GM21367 (cell line): ENCODE results near the gene KRT85.
A peak's percentile ranks its signal among the peaks of the same experiment; 100 is the strongest.

Experiments
- ATAC-seq: cut with Tn5 transposase; IDR thresholded peaks from one replicate; pipeline ENCODE4 v1.9.1; 2021; ENCODE audit not compliant: unreplicated experiment

Gene KRT85

DNA sequence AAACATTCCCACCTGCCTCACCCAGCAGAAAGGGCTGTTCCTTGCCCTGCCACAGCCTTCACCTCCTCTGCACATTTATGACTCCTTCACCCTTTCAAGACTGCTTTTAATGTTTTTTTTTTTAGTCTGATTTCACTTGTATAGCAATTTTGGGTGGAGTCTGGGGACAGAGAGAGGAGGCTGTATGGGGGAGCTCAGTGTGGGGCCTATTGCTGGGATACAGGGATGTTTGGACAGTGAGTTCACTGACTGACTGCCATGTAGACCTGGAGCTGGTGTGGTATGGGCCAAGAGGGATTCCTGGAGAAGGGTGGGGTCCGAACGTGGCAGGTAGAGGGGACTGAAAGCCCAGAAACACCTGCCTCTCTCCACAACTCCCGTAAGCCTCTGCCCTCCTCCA lies 1.9 kb upstream of the KRT85 start:
- no peak for ATAC-seq

- ATAC-seq, result no peak
Measured at GRCh38 chr12:52368508-52368907, 1.2 kb upstream of the KRT85 start.

DNA sequence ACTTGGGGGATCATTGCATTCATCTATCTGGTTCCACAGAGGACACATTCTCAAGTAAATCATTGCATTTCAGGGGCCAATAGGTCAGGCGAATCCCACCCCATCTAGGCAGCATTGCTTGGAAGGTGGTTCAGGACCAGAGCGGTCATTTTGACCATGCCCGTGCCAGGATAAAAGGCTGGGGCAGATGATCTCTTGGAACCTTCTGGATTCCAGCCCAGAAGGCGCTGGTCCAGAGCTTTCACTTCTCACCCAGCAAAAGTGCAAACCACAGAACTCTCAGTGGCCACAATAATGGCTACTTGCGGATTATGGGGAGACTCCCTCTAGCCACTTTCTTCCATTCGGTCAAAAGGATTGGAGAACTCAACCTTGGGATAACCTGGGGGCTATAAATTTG lies 595 bp upstream of the KRT85 start:
- no peak for ATAC-seq

- no peak for ATAC-seq
Measured at GRCh38 chr12:52364901-52365489, 2.3 kb downstream of the KRT85 start.

DNA sequence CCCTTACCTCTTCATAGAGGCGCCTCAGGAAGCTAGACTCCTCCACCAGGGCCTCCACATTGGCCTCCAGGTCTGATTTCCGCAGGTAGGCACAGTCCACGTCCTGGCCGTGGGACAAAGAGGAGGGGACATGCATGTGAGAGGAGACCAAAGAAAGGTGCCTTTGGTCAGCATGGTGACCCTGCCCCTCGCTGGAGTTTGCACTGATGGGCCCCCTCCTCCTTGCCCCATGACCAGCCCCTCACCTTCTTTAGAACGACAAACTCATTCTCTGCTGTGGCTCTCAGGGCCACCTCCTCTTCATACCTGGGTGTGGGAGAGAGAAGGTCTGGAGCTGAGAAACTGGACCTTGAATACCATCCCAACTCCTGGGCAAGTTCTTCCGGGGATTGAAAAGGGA lies 3.2 kb downstream of the KRT85 start:
- ATAC-seq, result no peak

DNA sequence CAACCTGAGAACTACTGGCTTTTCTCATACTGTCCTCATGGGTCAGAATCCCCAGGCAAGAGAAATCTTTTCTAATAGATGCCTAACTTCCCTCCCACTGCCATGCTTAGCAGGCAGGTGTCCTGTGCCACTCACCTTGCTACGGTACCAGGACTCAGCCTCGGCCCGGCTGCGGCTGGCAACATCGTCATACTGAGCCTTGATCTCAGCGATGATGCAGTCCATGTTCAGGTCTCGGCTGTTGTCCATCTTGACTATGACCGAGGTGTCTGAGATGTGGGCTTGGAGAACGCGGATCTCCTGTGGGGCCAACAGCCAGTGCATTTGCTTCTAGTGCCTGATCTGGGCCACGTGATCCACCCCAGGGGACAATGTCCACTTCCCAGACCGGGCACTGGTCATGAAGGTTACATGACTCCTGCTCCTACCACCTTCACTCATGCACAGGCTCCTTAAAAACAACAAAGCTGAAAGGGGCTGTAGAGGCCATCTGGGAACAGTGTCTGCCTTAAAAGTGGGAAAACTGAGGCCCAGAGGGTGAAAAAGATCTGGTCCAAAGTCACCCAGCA lies 4.1 kb downstream of the KRT85 start:
- no peak for ATAC-seq

DNA sequence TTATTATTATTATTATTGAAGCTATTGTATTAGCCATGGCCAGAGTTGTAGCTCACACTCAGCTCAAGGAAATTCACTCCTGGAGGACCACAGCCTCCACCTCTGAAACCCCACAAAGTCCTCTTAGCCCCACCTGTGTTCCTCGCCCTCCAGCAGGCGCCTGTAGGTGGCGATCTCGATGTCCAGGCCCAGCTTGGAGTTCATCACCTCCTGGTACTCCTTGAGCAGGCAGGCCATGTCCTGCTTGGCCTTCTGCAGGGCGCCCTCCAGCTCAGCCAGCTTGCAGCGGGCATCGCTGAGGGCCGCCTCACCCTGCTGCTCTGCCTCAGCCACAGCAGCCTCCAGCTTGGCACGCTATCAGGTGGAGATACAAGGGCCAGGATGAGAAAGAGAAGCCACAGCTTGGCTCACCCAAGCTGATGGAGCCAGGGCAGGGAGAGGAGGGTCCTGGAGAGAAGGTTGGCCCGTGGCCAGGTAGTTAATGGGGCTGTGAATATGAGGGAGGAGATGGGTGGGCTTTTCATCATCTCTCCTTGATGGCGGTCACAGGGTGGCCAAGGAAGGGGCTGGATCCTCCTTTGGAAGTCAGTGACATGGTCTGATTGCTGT lies 5.1 kb downstream of the KRT85 start:
- no peak for ATAC-seq

DNA sequence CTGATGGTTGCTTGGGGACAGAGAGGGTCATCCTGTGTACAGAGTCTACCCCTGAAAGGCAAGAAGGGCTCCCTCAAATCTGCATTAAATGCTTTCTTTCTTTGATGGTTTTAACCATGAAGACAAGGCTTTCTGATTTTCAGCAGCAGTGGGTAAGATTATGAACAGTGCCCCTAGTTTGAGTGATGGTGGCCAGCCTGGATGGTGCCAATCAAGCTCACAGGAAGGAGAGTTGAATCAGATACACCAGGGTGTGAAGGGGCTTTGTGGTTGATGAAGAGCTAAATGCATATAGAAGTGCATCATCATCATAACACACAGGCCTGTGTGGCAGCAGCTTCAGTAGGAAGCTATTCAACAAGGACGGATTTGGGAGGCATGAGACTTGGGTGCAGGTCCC lies 5.7 kb downstream of the KRT85 start:
- no peak for ATAC-seq

DNA sequence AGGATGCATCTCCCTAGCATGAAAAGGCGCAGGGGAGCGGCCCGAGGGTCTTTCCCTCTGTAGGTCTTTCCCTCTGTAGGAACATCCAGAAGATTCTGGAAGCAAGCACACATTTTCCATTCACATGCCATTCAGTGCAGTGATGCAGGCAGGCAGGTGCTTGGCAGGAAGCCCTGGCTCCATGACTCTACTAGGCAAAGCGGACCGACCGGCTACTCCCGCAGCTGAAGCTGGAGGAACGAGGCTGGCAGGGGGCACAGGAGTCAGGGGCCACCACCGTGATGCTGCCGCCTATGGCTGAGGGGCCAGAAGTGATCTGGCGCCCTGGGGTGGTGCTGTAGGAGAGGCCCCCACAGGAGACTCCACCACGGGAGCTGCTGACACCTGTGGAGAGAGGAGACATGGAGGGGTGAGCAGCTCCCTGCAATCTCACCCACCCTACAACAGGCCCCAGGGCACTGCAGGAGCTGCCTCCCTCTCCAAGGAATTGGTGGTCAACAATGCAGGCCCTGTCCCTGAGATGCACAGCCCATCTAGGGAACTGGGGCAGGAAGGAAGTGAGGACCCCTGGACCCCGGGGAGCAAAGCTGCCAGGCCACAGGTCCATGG lies 6.5 kb downstream of the KRT85 start:
- ATAC-seq, result no peak

- no peak for ATAC-seq
Measured at GRCh38 chr12:52360106-52360662, 7.1 kb downstream of the KRT85 start.

GRCh38 chr12:52359621-52360061 lies 7.6 kb downstream of the KRT85 start:
- ATAC-seq, result no peak

- ATAC-seq, result peak; percentile 95
Measured at GRCh38 chr12:52358575-52359350, 8.5 kb downstream of the KRT85 start.

DNA sequence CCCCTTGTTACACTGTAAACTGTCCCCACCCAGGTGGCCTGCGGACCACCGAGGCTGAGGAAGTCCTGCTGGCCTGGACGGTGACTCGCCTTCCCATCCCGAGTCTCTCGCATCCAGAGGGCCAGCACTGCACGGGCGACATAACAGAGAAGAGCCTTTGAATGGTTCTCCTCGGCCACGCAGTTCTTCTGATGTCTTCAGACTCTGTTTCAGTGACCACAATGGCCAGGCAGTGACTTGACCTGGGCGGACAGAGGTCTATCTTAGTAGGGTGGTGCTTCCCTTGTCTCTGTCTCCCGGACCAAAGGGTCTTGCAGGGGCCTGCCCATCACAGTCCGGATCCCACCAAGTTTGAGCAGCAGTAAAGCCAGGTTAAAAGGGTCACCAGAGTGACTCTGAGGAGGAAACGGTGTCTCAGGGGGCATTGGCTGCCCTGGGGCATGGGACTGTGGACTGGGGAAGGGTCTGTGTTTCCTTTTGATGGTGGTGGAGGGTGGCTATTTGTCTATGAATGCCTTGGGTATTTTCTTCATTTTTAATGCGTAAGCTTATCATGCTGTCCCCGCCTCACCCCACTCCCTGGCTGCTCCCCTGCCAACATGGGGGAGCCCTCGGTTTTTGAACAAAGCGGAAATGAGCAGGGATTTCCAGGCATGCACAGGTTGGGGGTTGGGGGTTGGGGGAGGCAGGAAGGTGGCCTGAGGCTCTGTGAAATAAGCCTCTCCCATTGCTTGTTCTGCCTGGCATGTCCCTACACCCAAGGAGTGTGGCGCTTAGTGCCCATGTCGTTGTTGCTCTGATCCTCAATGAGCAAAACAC lies 10.3 kb downstream of the KRT85 start:
- no peak for ATAC-seq

DNA sequence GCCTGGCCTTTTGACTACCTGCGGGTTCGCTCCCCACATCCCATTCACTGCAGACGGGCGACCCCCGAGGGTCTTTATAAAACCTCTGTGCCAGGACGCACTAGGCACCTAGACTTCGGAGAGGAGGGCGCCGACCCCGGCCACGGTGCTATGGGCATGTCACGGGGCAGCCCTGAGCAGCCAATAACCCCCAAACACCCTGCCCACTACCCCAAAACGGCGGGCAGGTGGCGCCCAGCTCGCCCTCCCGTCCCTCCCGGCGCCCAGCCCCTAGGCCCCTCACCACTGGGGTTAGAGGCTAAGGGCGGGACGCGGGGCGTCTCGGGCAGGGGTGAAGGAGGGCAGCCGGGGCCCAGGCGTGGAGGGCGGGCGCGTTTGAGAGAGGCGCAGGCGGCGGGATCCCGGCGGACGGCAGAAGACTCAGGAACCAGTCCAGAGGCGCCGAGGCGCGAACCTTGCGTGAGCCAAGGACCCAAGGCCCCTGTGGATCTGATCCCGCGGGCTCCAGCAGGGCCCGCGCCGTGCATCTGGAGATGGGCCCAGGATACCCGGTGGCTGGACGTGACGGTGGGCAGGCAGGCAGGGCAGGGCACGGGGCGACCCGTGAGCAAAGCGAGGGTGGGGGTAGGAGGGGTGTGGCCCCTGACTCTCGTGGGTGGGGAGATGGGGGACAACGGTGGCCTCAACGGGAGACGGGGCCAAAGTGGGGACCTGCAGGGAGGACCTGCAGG lies 11.1 kb downstream of the KRT85 start:
- ATAC-seq, result no peak

GRCh38 chr12:52355176-52355575 lies 12.1 kb downstream of the KRT85 start:
- ATAC-seq, result no peak

- ATAC-seq, result no peak
Measured at GRCh38 chr12:52354200-52354599, 13.1 kb downstream of the KRT85 start.

DNA sequence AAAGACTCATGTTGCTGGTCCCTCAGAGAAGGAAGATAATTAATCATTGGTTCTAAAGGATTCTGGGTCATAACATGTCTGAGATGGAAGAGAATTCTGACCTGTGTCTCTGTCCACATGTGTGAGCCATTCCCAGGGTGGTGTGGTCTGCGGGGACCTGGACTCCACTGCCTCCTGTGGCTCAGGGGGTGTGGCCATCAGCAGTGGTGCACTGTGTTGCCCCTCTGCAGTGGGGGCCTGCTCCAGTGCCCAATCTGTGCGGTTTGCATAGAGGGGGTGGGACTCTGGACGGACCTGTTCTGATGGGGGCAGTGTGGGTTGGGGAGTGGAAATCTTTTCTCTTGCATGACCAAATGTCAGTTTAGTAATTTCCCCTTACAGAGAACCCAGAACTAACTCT lies 13.5 kb downstream of the KRT85 start:
- no peak for ATAC-seq

- no peak for ATAC-seq
Measured at GRCh38 chr12:52352951-52353350, 14.3 kb downstream of the KRT85 start.

- ATAC-seq, result no peak
Measured at GRCh38 chr12:52351196-52352059, 15.9 kb downstream of the KRT85 start.
